GM11168 (cell line): Measurements from ENCODE around the gene TMEM63C.

Source experiments
- in situ Hi-C: fragments of 300-500 bp; cut with MboI; formaldehyde crosslinking; loops from one replicate; pipeline ENCODE4 v1.12.0; 2022; ENCODE audit warnings: low sequenced_read_pairs; ENCODE audit not compliant: unreplicated experiment

TMEM63C gene

DNA sequence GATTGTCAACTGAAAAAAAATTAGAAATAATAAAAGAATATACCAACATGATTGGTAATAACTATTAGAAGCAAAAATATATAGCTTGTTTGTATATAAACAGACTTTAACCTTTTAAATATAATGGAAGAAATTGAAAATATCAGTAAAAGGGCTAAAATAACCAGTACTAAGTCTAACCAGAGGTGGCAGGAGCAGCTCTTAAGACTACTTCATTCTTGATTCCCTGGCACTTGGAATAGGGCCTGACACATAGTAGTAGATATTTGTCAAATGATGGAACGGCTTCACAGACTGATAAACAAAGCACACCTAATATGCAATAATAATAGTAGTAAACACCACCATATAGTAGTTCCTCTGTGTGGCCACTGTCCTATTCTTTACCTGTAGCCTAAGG, 9.4 kb downstream of the TMEM63C start:
- in situ Hi-C loops, result no loop called here

DNA sequence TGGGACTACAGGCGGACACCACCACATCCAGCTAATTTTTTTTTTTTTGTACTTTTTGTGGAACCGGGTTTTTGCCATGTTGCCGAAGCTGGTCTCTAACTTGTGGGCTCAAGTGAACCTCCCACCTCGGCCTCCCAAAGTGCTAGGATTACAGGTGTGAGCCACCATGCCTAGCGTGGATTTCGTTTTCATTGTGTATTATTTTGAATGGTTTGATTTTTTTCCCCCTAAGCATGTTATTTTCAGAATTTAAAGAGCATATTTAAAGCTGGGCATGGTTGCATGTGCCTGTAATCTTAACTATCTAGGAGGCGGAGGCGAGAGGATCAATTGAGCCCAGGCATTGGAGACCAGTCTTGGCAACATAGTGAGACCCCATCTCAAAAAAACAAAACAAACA, 13.1 kb downstream of the TMEM63C start:
- in situ Hi-C loops, result no loop called here

DNA sequence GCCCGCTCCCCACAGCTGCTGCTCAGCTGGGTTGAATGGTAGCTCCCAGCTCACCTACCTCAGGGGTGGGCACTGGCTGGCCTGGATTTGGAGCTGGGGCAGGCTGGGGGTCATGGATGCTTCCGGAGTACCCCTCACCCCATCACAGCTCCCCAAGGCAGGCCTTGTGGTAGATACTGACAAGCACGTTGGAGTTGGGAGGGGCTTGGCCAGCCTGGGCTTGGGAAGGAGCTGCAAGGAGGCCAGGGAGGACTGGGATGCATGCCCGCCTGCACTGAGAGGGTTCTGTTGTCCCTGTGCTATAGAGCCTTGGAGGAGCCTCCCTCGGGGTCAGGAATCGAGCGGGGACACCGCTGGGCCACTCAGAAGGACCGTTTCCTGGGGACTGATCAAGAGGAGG, 14.2 kb downstream of the TMEM63C start:
- in situ Hi-C loops, result no loop called here

DNA sequence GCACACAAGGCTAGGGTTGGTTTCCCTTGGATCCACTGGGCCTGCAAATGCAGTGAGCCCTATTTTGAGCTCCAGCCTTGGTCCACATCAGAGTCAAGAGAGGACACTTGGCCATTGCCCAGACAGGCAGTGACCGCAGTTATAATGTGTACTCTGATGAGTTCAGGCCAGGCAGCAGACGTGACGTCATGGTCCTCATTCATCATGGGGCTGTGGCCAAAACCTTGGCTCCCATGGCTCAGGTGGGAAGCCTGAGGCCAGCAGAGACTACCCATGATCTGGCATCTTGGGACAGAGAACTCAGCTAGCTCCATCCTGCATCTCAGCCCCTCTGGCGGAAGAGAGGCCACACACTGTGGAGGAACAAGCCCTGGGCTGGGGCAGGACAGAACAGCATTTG, 16.4 kb downstream of the TMEM63C start:
- in situ Hi-C loops, result no loop called here

DNA sequence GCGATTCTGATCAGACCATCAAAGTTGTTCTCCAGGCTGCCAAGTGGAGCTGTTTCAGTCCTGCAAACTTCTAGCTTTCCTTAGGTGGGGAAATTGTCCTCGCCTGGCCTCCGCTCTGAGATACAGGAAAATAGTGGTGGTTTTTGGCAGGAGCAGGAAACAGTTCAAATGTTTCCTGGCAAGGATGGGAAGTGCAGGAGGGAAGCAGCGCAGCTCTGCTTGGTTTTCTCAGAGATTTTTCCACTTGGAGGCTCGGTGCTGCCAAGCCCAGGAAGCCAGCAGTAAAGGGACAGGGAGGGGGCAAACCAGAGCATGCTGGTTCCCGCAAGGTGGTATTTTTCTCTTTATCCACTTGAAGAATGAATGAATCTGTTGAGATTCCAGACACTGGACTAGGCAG, 17.0 kb downstream of the TMEM63C start:
- in situ Hi-C loops, result no loop called here

DNA sequence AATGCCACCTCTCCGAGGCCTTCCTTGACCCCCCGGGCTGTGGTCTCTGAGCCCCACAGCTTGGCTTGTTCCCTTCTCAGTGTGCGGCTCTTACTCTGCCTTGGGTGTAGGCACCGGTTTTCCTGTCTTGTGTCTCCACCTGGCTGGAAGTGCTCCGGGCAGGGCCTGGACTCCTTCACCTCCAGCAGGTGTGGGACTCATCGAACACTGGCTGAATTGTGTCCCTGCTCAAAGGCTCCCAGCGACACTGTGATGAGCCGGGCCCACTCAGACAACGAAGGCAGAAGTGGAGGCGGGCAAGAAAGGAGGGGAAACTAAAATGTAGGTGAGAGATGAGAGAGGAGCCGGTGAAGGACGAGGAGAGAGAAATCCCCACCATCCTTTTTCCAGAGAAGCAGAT, 18.0 kb downstream of the TMEM63C start:
- in situ Hi-C loops, result no loop called here

DNA sequence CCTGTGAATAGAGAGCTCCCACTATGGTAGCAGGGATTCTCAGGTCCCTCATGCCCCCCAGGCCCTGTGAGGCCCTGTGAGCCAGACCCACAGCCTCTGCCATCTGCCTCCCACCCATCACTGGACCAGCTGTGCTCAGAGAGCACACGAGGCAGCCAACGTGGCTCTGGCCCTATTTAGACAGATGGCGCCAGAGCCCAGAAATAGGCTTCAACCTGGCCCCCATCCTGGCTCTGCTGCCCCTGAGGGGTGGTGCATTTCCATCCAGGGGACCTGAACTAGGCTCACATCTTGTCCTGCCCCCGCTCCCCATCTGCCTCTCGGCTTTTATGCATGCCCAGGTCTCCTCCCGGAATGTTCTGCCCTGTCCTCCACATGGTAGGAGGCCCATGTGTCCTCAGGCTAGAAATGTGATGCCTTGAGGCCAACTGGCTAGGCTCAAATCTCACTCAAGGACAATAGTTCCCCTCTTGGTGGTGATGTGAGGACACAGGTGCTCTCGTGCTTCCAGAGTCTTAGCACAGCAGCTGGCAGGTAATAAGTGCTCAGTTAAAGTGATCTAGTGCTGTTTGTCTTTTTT, 18.9 kb downstream of the TMEM63C start:
- in situ Hi-C loops, result no loop called here

DNA sequence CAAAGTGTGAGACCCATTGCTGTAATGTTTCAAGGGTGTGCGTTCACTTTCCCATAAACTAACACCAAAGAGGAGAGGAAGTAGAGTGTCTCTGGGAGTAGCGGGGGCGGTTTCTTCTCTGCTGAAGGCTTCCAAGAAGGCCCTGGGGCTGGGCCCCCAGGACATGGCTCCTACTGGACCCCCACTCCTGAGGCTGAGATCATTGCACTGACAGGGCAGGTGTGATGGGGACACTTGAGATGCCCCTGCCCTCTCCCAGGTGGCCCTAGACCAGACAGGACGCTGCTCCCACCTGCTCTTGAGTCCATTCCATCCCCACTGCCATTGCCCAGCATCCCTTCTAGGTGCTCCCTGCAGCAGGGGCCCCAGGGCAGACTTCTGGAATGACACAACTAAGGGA, 20.1 kb downstream of the TMEM63C start:
- in situ Hi-C loops, result no loop called here

DNA sequence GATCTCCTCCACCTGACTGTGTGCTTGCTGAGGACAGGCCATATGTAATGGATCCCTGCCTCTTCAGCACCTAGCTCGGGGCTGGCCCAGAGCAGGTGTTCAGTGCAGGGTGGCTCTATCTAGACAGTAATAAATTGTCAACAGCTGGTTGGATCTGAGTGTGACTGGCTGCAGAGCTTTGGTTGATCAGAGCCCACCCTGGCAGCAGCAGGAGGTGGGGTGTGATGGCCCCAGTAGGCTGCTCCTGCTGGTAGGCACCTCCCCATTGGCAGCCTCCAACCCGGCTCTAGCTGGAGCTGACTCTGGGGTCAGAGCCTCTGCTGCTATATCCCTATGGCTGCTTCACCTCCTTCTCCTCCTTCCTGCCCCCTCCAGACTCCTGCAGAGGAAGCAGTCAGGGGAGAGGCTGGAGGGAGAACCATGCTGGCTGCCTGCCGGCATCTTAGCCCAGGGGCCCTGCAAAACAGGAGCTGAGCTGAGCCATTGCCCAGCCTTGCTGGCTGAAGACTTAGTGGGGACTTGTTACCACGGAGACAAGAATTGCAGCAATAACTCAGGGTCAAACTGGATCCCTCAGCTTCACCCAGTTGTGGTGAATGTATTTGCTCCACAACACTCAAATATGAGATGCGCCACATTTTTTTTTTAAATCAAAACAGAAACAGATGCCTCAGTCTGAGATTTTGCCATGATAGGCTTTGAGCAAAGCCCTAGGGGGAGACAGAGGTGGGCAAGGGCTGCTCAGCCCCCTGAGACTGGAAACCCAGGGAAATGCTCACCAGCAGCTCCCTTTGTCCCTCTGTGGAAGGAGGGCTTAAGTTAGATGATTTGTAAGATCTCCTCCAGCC, 22.2 kb downstream of the TMEM63C start:
- in situ Hi-C loops, result no loop called here

DNA sequence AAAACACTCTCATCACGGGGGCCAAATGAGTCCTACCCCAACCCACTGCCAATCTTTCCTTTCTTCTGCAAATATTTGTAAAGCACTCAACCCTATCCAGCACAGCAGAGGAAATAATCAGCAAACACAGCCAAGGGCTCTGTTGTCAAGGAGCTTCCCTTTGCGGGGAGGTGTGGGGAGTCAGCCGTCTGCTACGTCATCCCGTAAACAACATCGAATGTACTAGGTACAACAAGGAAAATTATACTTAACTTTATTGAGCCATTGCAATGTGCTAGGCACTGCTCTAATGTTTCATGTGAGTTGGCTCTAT, 22.8 kb downstream of the TMEM63C start:
- in situ Hi-C loops, result no loop called here

DNA sequence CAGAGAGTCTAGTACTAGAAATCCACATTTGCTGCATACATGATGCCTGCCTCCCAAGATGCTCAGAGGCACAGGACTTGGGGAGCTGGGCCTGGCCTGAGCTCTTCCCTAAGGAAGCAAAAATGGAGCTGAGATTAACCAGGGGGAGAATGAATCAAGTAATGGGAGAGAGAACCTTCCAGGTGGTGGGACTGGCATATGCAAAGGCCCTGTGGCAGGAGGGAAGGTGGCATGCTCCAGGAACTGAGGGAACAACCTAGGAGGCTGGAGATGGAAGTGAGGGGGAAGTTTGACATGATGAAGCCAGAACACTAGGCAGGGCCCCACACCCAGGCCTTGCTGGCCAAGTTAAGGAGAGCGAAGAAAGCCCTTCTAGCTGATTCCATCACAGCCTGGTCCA, 23.3 kb downstream of the TMEM63C start:
- in situ Hi-C loops, result no loop called here

DNA sequence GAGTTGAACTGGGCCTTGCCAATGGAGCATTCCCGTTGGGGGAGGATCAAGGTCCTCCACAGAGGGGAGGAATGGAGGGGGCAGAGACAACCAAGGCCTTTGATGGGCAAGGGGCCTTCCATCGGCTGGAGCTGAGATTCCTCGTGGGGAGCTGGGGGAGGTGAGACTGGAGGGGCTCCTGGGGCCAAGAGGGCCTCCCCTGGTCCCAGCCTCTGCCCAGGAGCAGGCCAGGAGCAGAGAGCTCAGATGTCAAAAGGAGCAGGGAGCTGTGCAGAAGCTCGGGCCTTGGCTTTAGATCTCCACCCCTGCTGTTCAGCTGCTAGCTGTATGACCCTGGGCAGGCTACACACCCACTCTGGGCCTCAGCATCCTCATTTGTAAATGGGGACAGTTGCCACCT, 24.0 kb downstream of the TMEM63C start:
- in situ Hi-C loops, result no loop called here

DNA sequence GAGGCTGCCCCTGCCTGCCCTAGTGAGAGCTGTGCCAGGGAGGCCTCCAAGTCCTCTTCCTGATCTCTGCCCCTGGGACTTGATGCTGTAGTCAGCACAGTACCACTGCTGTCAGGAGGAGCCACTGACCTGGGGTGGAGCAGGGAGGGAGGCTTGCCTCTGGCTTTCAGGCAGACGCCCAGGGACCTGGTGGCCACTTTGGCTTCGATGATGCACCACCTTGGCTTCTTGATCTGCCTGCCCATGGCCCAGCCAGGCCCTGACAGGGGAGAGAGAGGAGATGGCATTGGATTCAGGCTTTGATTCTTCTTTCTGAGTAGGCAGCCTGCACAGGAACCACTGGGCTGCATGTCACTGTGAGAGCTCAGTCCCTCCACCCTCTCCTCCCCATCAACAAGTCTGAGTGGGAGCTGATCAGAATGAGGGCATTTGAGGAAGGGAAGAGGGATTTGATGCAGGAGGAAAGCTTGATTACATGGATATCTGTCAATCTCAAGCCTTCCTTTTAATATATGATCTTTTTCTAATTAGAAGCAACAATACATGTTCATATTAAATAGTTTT, 24.7 kb downstream of the TMEM63C start:
- in situ Hi-C loops, result no loop called here

DNA sequence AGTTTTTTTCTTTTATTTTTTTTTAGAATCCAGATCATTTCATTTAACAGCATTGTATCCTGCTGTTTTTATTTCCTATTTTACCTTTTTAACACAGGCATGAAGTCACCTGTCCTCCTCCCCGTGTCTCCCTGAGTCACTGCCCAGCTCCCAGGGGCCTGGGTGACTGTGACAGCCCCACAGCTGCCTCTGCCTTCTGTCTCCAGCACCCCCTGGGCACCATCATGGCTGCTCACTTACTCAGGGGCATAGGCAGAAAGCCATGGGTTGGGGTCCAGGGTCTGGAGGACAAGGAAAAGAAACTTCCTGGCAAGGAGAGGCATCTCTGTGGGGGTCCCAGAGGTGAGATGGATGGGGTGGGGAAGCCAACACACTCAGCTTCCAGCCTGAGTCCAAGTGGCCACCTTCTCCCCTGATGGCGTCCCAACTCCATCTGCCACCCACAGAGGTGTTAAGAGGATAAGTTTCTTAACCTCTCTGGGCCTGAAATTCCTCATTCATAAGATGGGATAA, 25.3 kb downstream of the TMEM63C start:
- in situ Hi-C loops, result no loop called here

DNA sequence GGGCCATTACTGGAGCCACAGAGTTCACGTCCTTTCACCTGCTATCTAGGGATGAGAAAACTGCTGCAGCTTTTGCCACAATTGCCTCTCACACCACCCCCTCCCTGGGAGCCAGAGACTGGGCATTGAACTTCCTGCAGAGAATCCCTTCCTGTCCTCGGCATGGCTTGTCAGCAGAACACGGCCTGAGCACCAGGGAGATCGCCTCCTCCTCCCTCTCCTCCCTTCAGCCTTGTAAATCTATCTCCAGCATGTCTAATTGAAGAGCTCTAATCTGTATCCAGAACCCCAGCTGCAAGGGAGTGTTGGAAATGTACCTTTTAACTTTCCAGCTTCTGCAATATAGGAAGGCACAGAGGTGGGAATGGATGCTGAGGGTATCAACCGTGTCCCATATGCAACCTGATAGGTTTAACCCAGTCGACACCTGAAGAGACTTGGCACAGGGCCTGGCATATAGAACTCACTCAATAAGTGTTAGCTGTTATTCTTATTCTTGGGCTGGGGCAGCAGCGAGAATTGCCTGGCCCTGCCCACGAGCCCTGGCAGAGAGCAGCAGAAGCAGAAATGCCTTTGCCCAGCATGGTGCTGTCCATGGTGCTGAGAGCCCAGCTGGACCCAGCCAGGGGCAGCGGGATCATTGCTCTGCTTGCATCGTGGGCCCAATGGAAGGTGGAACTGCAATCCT, 26.8 kb downstream of the TMEM63C start:
- in situ Hi-C loops, result no loop called here

DNA sequence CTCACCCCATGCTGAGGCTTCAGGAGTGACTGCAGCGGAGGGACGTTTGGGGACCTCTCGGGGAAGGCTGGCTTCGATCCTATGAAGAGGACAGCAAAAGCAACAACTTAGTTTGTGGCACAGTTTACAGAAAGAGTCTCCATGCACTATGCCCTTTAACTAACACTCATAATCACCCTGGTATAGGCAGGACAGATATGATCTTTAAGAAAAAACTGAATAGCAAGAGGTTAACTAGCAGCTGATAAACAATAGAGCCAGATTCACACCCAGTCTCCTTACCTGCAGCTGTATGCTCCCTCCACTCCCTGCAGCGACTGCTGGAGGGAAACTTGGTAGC, 27.4 kb downstream of the TMEM63C start:
- in situ Hi-C loops, result no loop called here

DNA sequence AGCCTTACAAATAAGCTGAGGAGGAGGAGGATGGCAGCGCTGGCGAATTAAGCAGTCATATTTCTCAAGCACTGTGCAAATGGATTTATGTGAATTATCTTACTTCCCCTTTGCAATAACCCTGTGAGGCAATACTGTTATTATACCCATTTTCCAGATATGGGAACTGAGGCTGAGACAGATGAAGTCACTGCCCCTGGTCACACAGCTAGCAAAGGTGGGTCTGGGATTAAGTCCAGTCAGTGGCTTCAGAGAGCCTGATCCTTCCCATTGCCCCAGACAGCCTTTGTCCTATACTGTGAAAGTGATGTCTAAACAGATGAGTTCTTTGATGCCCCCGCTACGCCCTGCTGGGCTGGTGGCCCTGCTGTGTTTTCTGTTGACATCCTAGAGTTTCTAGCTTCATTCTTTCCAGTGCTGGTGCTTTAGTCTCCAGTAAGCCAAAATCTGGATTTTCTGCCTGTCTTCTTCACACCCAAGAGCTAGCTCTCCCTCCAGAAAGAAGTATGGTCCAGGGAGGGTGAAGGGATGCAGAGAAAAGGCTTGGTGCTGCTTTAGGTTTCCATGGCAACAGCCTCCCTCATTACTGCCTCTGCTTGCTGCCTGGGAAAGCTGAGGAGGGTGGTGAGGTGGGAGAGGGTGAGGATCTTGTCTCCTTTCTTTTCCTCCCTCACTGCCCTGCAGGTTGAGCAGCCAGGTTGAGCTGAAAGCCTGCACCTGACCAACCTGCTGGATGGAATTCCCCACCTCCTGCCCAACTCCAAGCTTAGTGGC, 30.7 kb downstream of the TMEM63C start:
- in situ Hi-C loops, result no loop called here

DNA sequence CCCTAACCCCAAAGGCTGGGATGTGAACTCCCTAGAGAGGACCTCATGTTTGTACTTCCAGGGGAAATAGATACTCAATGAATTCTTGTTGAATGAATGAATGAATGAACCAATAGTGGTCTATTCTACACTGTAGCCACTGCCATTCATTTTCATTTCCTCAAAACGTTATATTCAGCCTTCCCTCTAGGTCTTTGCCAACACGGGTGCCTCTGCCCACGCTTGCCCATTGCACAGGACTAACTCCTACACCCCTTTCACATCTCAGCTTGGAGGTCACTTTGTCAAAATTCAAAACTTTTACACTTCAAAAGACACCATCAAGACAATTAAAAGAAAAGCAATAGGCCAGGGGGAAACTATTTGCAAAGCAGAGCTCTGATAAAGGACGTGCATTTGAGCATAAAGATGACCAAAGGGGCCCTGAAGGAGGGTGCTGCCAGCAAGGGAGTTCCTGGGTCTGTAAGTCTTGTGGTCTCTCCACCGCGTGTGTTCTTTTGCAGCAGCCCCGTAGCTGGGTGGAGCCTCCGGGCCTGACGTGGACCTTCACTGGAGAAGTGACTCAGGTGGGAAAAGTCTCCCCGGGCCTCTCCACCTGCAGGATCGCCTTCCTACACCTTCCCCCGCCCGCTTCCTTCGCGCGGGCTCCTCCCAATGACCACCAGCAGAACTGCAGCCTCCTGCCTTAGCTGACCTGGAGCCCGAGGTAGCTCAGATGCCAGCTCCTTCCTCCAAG, 31.5 kb downstream of the TMEM63C start:
- in situ Hi-C loops, result no loop called here

DNA sequence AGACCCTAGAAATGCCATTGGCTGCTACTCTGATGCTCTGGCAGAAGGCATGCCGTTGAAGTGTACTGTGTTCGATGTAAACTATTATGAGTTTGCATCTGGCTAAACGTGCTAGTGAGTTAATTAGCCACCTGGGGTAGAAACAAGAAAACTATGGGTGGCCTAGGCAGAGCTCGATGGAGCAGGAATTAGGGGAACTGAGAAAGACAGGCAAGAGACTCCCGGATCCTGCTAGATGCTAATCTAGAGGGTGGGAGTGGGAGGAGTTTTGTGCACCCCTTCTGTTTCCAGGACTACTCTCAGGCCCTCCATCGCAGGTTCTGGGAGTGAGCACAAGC, 32.0 kb downstream of the TMEM63C start:
- in situ Hi-C loops, result no loop called here

DNA sequence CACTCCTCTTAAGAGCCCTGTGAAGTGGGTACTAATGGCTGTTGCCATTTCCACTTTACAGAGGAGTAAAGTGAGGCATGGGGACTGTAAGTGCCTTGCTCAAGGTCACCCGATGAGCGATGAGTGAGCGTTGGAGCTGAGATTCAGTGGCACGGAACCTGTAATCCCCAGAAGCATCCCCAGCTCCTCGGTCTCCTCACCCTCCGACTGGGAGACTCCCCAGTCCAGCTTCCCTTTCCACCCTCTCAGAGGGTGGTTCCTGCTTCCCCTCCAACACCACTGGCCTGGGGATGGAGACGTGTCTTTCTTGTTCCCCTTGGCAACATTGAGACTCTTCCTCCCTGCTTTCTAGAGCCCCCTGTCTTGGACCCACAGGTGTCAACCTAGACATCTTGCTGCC, 32.6 kb downstream of the TMEM63C start:
- in situ Hi-C loops, result no loop called here
